NCI-H1694 treated with DMSO at 0.1 percent for 48 hours (cell line): ENCODE measurements around the gene CDK11B.
"Not testable (repeated sequence)": the region's sequence is repeated elsewhere in the genome, so short reads cannot be mapped to it uniquely, and the experiment has no call there.

Experiments
- DNase-seq: peaks from one replicate; lab custom pipeline; 2025; lab: John Stamatoyannopoulos, UW

Gene CDK11B

DNA sequence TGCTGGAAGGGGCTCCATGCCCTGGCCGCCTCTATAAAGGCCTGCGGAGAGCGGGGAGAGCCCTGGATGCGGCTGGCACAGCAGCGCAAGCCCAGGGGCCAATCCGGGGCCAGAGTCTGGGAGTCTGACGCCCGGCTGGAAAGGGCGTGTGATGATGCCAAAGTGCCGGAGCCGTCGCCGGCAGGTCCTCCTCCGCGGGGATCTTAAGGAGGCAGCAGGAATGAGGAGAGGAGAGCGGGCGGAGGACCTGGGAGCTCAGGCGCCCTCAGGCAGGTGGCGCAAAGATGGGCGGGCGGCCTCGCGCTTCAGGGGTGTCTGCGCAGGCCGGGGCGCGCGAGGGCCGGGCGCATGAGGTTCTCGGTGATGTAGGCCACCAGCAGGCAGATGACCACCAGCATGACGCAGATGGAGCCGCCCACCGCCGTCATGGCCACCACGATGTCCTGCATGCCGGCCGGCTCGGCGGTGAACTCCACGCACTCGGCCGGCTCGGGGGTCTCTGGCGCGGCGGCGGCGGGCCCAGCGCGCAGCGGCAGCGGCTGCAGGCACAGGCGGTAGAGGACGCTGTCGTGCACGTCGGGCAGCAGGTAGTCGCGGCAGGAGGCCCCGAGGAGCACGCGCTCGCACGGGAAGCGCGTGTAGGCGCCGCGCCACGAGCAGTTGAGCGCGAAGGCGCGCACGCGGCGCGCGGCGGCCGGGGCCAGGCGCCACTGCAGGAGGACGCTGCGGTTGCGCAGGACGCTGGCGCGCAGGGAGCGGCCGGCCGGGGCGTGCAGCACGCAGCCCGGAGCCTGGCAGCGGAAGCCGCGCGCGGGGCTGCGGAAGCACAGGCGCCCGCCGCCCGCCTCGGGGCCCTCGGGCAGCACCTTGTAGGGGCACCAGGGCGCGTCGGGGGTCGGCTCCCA, 59.5 kb downstream of the CDK11B start:
- no peak for DNase-seq

- no peak for DNase-seq
These were observed 60.1 kb downstream of the CDK11B start for GRCh38 chr1:1598720-1599029.

DNA sequence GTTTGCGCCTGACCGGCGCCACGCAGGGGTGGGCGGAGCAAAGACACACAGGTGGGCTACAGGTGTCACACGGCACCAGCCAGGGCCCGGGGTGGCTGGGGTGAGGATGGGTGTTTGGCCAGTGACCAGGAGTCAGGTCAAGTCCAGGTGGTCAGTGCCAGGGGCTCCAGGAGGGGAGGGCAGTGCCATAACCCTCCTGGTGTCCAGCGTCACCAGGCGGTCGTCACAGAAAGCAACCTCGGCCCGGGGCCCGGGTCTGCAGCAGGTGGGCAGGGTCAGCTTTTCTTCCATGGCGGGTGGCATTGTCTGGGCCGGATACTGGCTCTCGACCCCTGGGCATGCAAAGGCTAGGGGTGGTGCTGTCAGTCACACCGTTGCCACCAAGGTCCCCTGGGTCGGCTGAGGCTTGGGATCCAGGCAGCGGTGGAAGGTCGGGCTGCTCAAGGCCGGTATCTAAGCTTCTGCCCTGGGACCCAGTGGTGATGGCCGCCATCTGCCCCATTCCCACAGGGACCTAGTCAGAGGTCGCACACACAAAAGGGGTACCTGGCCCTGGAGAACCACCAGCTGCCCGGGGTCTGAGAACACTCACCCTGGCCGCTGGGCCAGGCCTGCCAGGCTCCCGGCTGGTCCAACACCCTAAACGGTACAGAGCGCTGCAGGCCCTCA, 60.6 kb downstream of the CDK11B start:
- no peak for DNase-seq

DNA sequence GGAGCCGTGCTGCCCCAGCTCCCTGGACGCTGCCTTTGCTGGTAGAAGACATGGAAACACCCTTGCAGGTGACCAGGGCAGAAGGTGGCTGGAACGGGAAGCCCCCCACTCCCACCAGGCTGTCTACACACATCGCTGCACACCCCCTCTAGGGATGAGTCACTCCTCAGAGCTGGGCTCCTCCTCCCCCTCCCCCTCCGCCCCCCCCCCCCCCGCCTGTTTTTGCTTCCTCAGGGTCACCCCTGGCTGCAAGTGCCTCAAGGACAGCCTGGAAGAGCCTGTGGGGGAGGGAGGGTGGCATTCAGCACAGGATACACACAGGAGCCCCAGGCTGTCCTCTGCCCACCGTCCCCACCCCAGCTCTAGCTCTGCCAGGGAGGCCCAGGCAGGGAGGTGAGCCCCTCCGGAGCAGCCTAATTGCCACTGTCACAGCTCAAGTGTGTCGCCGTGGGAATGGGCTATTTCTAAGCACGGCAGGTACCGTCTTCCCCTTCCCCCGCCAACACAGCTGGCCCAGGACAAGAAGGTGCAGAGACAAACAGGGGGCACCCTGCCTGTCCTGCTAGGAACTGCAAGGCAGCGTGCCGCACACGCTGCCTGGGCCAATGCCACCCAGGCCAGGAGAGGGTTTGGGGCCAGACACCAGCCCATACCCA, 61.4 kb downstream of the CDK11B start:
- DNase-seq: no peak

- DNase-seq: no peak
These were observed 62.1 kb downstream of the CDK11B start for GRCh38 chr1:1596493-1597274.

GRCh38 chr1:1595341-1595740, 63.5 kb downstream of the CDK11B start:
- DNase-seq: not testable (repeated sequence)

DNA sequence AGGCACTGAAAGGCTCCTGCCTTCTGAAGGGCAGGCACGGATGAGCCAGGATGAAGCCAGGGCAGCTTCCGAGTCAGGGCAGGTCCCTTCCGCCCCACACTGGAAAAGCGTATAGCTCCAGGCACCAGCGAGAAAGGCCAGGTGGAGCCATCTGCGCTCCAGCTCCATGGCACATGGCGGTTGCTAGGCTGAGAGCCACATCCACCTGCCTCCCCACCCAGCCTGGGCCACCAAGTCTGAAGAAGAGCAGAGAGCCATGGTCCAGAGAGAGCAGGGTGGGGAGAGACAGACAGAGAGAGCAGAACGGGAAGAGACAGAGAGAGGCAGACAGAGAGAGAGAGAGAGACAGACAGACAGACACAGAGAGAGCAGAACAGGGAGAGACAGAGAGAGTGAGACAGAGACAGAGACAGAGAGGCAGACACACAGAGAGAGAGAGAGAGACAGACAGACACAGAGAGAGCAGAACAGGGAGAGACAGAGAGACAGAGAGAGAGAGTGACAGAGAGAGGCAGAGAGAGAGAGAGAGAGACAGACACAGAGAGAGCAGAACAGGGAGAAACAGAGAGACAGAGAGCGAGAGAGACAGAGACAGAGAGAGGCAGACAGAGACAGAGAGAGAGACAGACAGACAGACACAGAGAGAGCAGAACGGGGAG, 64.1 kb downstream of the CDK11B start:
- no peak for DNase-seq

DNA sequence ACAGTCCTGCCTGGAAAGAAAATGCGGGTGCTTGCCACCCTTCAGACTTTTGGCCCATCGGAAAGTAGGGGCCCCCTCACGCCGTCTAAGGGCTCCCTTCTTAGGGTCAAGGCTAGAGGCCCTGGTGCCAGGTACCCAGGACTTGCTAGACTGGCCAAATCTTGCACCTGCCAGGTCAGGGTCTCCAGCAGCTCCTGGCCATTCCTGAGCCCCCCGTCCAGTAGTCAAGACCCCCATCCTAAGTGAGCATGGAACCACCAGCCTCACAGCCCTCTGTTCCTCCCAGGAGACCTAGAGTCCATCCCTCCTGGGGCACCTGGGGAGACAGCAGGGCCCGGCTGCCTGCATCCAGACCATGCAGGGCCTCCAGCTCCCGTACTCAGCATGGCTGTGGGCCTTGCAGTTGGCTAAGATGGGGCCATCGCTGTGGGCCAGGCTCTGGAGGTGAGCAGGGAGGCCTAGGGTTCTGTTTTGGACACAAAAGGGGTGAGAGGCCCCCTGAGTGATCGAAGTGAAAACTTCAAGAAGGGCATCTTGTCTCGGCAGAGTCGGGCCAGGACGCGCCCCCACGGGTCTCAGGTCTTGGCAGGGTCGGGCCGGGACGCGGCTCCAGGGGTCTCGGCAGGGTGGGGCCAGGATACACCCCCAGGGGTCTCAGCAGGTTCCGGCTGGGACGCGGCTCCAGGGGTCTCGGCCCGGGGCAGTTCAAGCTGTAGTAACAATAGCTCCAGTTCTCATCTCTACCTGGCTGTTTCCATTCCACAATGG, 64.8 kb downstream of the CDK11B start:
- no peak for DNase-seq

GRCh38 chr1:1591452-1591851, 67.4 kb downstream of the CDK11B start:
- DNase-seq: no peak
